Endothelial cell of umbilical vein (primary cell): ENCODE results near the gene ST8SIA6. TPM values are rescaled to one million over a fixed set of nuclear protein-coding genes. Genes with fewer than 3 reads are reported as not detected.

Experiments
- BruUV-seq: library from RNA; stranded (reverse); fragments of 400-500 nt; replicated peaks from 2 replicates; lab custom pipeline; 2021; lab: Mats Ljungman, UMichigan
- CTCF ChIA-PET: fragments of 300-600, 350-600 bp; sonication (Branson Sonifier 250); formaldehyde crosslinking; loops from one replicate; lab custom pipeline; 2021; ENCODE audit warnings: antibody characterized with exemption, inconsistent platforms; lab: Charles Lee
- POLR2A ChIA-PET: fragments of 300-600, 350-600 bp; sonication (Branson Sonifier 250); formaldehyde crosslinking; loops from one replicate; lab custom pipeline; 2021; ENCODE audit warnings: antibody characterized with exemption, inconsistent platforms; lab: Charles Lee
- DNase-seq: peaks from one replicate; pipeline ENCODE4 v3.0.0-alpha.2; 2011; ENCODE audit warnings: low read depth, low spot score
- FAIRE-seq: peaks from 2 replicates; lab custom pipeline; 2011; peaks lifted over from hg19 to GRCh38; lab: Jason Lieb, UNC
- H2AFZ ChIP-seq: 2 replicates; pipeline ENCODE4 v1.6.0; 2012; ENCODE audit warnings: low read depth, low read length, control low read depth, inconsistent platforms
- H3K27ac ChIP-seq: 2 replicates; pipeline ENCODE4 v1.5.1; 2011; ENCODE audit warnings: low read depth, mild to moderate bottlenecking, control low read depth, low read length, moderate library complexity; ENCODE audit not compliant: insufficient read depth
- H3K27me3 ChIP-seq, 2 experiments: 2 replicates each; pipeline versions ENCODE4 v1.6.0 to v1.6.1; 2011; ENCODE audit warnings: low read length in 2 of 2, mixed read lengths in 1 of 2; ENCODE audit not compliant: control insufficient read depth in 2 of 2, insufficient read depth in 2 of 2
- H3K36me3 ChIP-seq, 2 experiments: 2 replicates in 1 of 2; 3 replicates in 1 of 2; pipeline ENCODE4 v1.5.1; 2011; ENCODE audit warnings: low read length in 2 of 2, mild to moderate bottlenecking in 1 of 2, moderate library complexity in 1 of 2; ENCODE audit not compliant: control insufficient read depth in 2 of 2, insufficient read depth in 2 of 2; ENCODE audit errors: extremely low read depth in 1 of 2
- H3K4me1 ChIP-seq: 3 replicates; pipeline ENCODE4 v1.5.1; 2011; ENCODE audit warnings: mild to moderate bottlenecking, low read length; ENCODE audit not compliant: control insufficient read depth, insufficient read depth; ENCODE audit errors: extremely low read depth
- H3K4me2 ChIP-seq: 2 replicates; pipeline ENCODE4 v1.6.1; 2011; ENCODE audit warnings: low read length, control low read depth, mixed read lengths; ENCODE audit not compliant: insufficient read depth
- H3K4me3 ChIP-seq, 3 experiments: fragments of 200-600 bp in 1 of 3; sonication (generic), shearing (Covaris generic) in 1 of 3; replicated peaks in 1 of 3; 2 replicates each; pipeline ENCODE4 v1.5.1; 2011 to 2016; ENCODE audit warnings: control low read depth in 3 of 3, low read length in 3 of 3, mild to moderate bottlenecking in 2 of 3, inconsistent platforms in 1 of 3, low read depth in 1 of 3, moderate library complexity in 1 of 3; ENCODE audit not compliant: insufficient read depth in 1 of 3
- H3K79me2 ChIP-seq: 2 replicates; pipeline ENCODE4 v1.6.0; 2012; ENCODE audit warnings: low read length, inconsistent platforms; ENCODE audit not compliant: control insufficient read depth, insufficient read depth
- H3K9ac ChIP-seq: replicated peaks from 2 replicates; pipeline ENCODE3; 2011; ENCODE audit warnings: low read length, control low read depth; ENCODE audit not compliant: insufficient read depth; ENCODE audit errors: extremely low read depth
- H3K9me1 ChIP-seq: replicated peaks from 3 replicates; pipeline ENCODE4 v1.6.0; 2011; ENCODE audit warnings: mild to moderate bottlenecking, low read length; ENCODE audit not compliant: control insufficient read depth, insufficient read depth; ENCODE audit errors: extremely low read depth
- H3K9me3 ChIP-seq: replicated peaks from 2 replicates; pipeline ENCODE4 v1.5.1; 2012; ENCODE audit warnings: low read length, inconsistent platforms; ENCODE audit not compliant: control insufficient read depth, insufficient read depth
- H4K20me1 ChIP-seq: replicated peaks from 2 replicates; pipeline ENCODE3; 2011; ENCODE audit warnings: mild to moderate bottlenecking, low read length; ENCODE audit not compliant: control insufficient read depth, insufficient read depth; ENCODE audit errors: extremely low read depth
- CTCF ChIP-seq, 2 donors: IDR thresholded peaks; 1 replicate in 1 of 2; 2 replicates in 1 of 2; pipeline ENCODE4 v1.5.1; 2011; ENCODE audit warnings: low read length in 2 of 2, mild to moderate bottlenecking in 2 of 2, moderate library complexity in 2 of 2, control low read depth in 1 of 2, inconsistent platforms in 1 of 2, low read depth in 1 of 2; ENCODE audit not compliant: insufficient read depth in 1 of 2; ENCODE audit errors: extremely low read depth in 1 of 2
- FOS ChIP-seq: IDR thresholded peaks from 2 replicates; pipeline ENCODE4 v1.6.1; 2011; ENCODE audit warnings: mild to moderate bottlenecking, low read length, moderate library complexity, borderline replicate concordance; ENCODE audit not compliant: insufficient read depth
- GATA2 ChIP-seq: IDR thresholded peaks from 2 replicates; pipeline ENCODE4 v1.7.0; 2011; ENCODE audit warnings: low read depth, mild to moderate bottlenecking, moderate library complexity, mixed read lengths, low read length; ENCODE audit not compliant: insufficient read length, insufficient read depth
- JUN ChIP-seq: IDR thresholded peaks from 2 replicates; pipeline ENCODE4 v1.6.1; 2011; ENCODE audit warnings: borderline replicate concordance, low read depth; ENCODE audit not compliant: insufficient read length, insufficient read depth
- MYC ChIP-seq: IDR thresholded peaks from one replicate; pipeline ENCODE4 v1.6.1; 2011; ENCODE audit warnings: mild to moderate bottlenecking, low read depth, low read length
- POLR2A ChIP-seq: IDR thresholded peaks from 2 replicates; pipeline ENCODE4 v1.6.1; 2012; ENCODE audit warnings: low read depth, mild to moderate bottlenecking, control low read depth, low read length
- dilution Hi-C: fragments of 300-500 bp; cut with MboI; formaldehyde crosslinking; loops from one replicate; pipeline ENCODE4 v1.15.0; 2019; ENCODE audit warnings: low sequenced_read_pairs; ENCODE audit not compliant: extremely low pct_ligation_motif_present
- intact Hi-C: fragments of 100-400 bp; cut with micrococcal nuclease; formaldehyde crosslinking; loops from one replicate; pipeline ENCODE4 v1.10.0; 2022
- polyA plus RNA-seq, 4 experiments: library from polyadenylated mRNA; depleted of rRNA in 3 of 4; stranded (reverse) in 3 of 4; unstranded in 1 of 4; fragments of >200 nt; gene quantifications; 2 replicates each; pipeline versions ENCODE4 v1.2.1 to v1.2.3, GENCODE V29; 2011 to 2012; ENCODE audit warnings: missing spikeins in 1 of 4
- total RNA-seq: library from RNA; stranded (reverse); gene quantifications from 2 replicates; pipeline ENCODE4 v1.2.3, GENCODE V29; 2021
- TF ChIP-seq, protein P1 (sequence below): IDR thresholded peaks from 2 replicates; pipeline ENCODE4 v1.6.1; 2011; ENCODE audit not compliant: insufficient read depth, insufficient read length

The ST8SIA6 gene
- total and polyA plus RNA-seq, 2 donors (not counting 3 experiments of a cell fraction or from before 2014, with no cell fraction given) = 0.40 to 0.51 TPM

DNA sequence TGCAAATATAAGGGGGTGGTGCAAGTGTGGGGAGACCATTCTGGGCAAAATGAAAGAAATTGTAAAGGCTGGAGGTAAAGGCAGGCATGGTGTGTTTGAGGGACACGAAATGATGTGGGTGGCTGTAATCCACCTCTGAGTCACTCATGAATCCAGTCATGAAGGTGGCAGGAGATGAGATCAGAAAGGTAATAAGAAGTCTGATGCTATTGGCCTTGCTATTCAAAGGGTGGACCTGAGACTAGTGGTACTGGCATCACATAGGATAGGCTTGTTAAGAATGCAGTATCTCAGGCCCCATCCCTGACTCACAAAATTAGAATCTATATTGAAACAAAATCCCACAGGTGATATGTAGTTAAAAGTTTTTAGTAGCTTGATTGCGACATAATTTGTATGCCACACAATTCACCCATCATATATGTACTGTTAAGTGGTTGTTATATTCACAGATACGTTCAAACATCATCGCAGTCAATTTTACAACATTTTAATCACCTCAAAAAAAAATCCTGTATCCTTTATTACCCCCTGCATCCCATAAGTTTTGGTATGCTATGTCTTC, 85.6 kb downstream of the ST8SIA6 start:
- H3K4me1 ChIP-seq = no peaks in the 10 kb centered on the region
- ChIA-PET POLR2A (no interaction called here), CTCF (interaction anchor here (0.7 kb wide), 1 partner anchor 516 kb away, joined by 3 read pairs; no protein-coding TSS in a partner anchor)
- no peaks in the 10 kb centered on the region for H4K20me1 ChIP-seq
- no peaks in the 10 kb centered on the region for H3K9me1 ChIP-seq
- no TSS peak for BruUV-seq
- no peak overlapping the region for H3K9ac ChIP-seq
- intact Hi-C loops (no loop called here), dilution Hi-C loops (no loop called here)
- FAIRE-seq (no peak), DNase-seq (no peak)
- no peak overlapping the region for H3K27ac ChIP-seq
- H3K4me3 ChIP-seq = no peak overlapping the region
- H3K4me2 ChIP-seq = no peak overlapping the region
- no peaks in the 10 kb centered on the region for H3K9me3 ChIP-seq
- H3K79me2 ChIP-seq = no peaks in the 10 kb centered on the region
- H3K36me3 ChIP-seq = no peaks in the 10 kb centered on the region
- no peak overlapping the region for H2AFZ ChIP-seq
- peaks cover 0 to 2% of the 10 kb centered on the region in 2 experiments for H3K27me3 ChIP-seq
- TF ChIP-seq CTCF (IDR thresholded peaks at IDR 0.05; ENCODE audit: extremely low read depth in 1 of 2, insufficient read depth in 1 of 2, low read depth in 1 of 2, low read length in 2 of 2) = no peak
- no peak for TF ChIP-seq GATA2
- TF ChIP-seq, protein P1, sequence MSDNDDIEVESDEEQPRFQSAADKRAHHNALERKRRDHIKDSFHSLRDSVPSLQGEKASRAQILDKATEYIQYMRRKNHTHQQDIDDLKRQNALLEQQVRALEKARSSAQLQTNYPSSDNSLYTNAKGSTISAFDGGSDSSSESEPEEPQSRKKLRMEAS = no peak
- TF ChIP-seq FOS = no peak
- no peak for TF ChIP-seq JUN
- no peak for TF ChIP-seq POLR2A
- TF ChIP-seq MYC = no peak
